GM21367 (cell line): ENCODE results near the gene ASIC5.
"Not testable (repeated sequence)": the region's sequence is repeated elsewhere in the genome, so short reads cannot be mapped to it uniquely, and the experiment has no call there.

Experiments
- ATAC-seq: cut with Tn5 transposase; IDR thresholded peaks from one replicate; pipeline ENCODE4 v1.9.1; 2021; ENCODE audit not compliant: unreplicated experiment

ASIC5 gene, protein sequence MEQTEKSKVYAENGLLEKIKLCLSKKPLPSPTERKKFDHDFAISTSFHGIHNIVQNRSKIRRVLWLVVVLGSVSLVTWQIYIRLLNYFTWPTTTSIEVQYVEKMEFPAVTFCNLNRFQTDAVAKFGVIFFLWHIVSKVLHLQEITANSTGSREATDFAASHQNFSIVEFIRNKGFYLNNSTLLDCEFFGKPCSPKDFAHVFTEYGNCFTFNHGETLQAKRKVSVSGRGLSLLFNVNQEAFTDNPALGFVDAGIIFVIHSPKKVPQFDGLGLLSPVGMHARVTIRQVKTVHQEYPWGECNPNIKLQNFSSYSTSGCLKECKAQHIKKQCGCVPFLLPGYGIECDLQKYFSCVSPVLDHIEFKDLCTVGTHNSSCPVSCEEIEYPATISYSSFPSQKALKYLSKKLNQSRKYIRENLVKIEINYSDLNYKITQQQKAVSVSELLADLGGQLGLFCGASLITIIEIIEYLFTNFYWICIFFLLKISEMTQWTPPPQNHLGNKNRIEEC

DNA sequence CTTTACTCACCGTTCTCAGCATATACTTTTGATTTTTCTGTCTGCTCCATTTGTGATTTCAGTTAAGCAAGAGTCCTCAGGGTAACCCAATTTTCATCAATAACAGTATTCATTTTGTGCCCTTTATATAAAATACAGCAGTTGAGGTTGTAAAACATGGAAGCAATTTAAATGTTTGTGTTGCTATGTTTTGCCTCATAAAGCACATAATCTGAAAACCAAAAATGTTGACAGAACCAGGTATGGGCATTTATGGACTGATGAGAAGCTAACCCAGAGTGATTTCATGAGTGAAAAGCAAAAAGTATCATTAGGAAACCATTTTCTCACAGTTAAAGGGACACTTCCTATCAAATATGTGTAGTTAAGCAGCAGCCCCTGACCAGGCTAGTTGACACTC, at the start of gene ASIC5:
TSS of gene ASIC5 (minus strand) at position 101 of the 400 bp plus-strand sequence. CDS start at position 50, 51 bp downstream.
- no peak for ATAC-seq

DNA sequence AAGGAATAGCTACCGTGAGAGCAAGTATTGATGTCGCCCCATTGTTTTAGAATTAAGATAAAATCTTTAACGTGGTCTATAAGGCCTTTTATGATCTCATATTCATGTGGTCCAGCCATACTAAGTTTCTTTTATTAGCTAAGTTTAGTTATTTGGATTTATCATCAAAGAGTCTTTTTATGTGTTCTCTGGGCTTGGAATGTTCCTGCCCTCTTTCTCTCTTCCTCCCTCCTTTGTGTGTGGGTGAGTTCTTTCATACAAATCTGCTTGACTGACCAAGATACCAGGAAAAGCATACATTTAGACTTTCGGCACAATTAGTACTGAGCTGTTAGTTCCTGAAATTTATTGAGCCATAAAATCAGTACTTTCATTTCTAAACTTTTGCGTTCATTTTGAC, 48.7 kb upstream of the ASIC5 start:
- ATAC-seq, result no peak

DNA sequence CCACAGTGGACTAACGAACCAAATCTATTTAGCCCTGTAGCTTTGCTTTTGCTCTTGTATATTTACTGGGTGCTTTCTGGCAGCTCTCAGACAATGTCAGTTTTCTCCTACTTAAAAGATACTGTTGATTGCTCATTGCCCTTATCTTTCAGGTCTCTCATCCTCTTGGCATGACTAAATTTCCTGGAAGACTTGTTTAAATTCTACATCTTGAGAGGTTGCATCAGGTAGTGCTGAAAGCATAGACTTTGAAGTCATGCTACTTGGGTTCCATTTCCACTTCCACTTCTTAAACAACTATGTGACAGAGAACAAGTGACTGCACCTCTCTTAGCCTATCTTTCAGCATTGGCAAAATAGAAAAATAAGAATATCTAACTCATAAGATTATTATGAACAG, 45.8 kb upstream of the ASIC5 start:
- ATAC-seq, result no peak

DNA sequence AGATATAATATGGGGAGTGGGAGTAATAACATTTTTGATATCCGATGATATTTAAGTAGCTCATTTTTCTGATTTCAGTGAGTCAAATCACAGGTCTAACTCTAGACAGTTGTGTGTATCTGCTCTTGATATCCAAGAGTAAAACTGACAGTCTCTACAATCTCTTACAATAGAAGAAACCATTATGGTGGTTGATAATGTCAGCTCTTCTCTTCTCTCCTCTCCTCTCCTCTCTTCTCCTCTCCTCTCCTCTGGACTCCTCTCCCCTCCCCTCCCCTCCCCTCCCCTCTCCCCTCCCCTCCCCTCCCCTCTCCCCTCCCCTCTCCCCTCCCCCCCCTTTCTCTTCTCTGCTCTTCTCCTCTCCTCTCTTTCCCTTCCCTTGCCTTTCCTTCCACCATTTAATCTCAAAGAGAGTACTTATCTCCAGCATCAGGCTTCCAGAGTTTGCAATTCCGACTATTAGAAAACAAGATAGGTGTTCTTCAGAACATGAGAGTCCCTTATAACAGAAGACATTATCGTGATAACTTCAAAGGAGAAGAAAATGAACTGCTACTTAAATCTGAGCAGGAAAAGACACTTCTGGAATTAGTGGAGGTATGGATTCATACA, 43.6 kb upstream of the ASIC5 start:
- no peak for ATAC-seq

DNA sequence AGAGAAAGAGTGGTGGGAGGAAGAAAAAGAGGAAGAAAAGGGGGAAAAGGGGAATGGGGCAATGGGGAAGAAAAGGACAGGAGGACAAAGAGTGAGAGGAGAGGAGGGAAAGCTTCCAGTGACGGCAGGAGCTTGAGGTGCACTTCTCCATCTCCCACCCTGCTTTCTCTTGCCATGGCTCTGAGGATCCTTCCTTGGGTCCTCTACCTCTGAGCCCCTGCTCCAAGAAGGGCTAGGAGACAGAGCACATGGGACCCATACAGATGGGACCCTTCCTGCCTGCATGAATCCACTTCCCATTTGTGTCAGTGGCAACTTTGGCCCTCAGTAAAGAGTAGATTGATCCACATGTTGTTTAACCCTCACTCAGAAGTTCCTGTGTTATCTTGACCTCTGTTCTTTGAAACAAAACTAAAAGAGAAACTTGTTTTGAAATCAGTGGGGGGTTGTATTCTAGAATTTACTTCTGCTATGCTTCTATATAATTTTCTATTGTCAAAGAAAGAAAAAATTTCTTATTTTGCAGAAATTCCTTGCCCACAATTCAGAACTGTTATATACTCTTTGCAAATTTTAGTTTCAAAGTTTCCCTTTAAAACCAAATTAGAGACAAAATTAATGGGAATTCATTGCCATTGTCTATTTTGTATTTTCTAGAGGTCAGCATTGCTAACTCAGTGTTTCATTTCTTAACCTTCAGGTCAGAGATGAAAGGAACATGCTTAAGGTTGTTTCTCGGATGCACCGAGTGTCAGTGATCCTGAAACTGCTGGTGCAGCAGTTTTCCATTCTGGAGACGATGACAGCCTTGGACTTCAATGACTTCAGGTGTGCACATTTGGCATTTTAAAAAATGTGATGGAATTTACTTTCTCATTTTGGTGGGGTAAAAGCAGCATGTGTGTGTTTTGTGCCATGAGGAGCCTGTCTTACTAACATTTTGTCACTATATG, 42.4 kb upstream of the ASIC5 start:
- ATAC-seq, result no peak

DNA sequence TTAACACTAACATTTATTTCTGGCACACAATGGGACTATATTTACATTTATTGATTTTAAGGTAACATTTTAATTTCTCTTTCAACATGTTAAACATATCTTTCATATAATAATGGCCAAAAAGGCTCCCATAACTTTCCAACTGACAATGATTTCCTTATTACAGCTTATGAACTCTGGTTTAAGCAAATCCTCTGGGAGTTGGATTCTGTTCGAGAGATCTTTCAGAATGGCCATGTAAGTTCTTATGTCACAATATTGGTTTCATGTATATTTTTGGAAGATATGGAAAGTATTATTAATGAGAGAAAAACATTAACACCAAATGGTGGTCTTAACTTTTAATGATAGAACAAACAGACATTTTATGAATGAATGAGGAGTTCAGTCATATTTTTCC, 41.5 kb upstream of the ASIC5 start:
- no peak for ATAC-seq

DNA sequence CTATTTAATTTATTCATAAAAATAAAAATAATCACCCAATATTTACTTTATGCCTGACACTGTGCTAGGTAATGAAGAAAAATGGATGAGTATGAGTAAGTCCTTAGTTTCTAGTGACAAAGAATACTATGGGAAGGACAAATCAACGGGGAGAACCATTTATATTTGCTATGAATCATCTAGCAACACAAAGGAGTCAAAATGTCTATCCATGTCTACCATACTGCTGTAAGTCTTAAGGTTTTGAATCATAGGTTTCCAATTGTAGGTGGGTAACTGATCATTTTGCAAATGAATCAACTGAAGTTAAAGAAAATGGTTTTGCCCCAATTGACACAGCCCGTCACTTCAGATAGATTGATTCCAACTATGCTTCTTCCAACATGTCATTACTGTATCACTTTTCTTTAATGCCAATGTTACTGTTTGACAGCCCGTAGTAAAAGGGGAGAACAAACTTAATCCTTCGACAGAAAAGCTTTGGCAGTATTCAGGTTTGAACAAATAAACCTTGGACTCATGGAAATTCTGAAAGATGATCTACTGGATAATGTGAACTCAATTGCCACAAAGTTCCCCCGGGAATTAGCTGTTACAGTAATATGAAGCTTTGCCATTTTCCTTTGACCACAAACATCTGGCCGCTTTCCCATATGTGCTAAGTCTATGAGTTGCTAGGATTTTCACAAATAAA, 40.6 kb upstream of the ASIC5 start:
- no peak for ATAC-seq

DNA sequence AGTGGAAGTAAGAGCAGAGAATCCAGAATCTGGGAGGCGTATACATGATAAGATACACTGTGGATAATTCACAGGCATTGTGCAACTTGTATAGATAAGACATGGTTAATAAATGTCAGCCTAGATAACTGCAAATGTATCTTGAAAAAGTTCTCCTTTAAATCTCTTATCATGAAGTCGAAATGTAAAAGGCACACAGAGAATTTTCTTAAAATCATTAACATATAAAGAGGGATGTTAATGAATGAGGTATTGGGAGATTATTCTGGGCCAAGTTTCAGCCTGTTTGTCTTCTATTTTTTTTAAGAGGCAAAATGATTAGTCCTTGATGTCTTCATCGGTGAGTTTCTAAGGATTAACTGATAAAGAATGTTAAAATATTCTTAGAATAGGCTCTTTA, 38.3 kb upstream of the ASIC5 start:
- ATAC-seq, result no peak

DNA sequence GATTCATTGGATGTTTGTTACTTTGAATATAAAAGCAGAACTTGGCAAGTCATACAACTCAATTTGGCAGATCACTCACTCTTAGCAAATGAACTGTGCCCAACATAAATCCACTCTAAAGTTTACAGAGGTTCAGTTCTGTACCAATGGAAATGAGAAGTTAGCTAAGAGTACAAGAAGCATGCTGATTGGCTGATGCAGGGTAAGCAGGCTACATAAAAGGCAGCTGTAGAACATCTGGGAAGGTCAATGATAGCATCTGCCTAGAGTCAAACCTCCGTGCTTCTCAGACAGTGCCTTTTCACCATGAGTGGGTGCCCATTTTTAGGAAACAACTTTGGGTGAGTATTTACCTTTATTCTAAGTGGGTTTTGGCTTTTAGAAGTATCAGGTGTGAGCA, 37.4 kb upstream of the ASIC5 start, which contains the start of gene TDO2:
TSS of gene TDO2 (plus strand) at position 244 of the 400 bp plus-strand sequence. CDS start at position 307, 63 bp downstream.
- ATAC-seq, result no peak

DNA sequence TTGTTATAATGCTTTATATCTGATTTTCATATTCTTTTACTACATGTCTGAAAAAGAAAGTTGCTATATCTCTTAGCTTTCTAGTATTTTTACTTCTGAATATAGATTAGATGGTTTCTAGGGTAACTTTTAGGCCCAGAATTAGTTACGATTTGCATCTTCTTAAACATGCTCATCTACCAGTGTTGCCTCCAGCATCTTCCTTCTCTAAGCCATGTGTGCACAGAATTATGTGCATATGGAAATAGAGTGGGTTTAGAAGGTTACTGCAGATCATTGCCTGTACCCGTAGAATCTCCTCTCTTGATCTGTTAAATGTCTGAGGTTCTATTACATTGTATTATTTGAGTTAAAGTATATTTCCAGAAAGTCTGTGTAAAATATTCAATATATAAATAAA, 34.9 kb upstream of the ASIC5 start:
- no peak for ATAC-seq

DNA sequence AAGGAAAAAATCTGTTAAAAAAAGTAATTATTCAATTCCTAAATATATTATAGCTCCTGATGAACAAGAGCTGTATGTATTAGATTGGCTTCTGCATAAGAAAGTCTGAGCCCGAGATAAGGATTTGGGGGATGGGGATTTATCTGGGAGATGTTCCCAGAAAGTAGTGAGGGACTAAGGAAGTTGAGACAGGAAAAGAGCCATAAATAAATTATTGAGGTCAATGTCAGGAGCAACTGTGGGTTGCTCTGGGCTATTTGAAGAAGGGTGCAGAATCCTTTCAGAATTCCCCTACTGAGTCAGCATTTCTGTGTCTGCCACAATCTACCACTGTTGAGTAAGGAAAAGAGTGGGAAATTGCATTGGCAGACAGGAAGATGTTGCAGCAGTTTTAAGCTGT, 34.3 kb upstream of the ASIC5 start:
- ATAC-seq, result no peak

DNA sequence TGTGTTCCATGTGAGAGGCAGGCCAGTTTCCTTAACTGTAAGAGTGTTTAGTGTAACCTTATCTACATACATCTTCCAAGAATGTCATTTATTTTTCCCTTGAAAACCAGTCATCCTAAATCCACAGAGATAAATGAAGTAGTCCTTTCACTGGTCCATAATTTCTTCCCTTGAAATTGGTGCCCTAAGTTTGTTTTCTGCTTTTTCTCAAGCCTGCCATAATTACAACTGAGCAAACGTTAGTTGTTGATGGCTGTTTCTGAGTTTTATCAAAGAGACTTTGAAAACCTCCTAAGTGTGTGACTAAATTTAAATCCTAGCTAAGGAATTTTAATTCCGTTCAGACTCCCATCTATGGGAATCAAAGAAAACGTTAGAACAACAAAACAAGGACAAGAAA, 33.8 kb upstream of the ASIC5 start:
- ATAC-seq, result no peak

DNA sequence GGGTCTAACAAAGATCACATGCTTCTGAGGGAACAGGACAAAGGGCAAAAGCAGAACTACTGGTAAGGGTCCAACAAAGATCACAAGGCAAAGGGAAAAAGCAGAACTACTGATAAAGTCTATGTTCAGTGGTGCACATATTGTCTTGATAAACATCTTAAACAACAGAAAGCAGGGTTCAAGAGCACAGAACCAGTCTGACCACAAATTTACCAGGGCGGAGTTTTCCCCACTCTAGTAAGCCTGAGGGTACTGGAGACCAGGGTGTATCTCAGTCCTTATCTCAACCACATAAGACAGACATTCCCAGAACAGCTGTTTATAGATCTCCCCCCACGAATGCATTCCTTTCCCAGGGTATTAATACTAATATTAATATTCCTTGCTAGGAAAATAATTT, 32.3 kb upstream of the ASIC5 start:
- ATAC-seq, result not testable (repeated sequence)

DNA sequence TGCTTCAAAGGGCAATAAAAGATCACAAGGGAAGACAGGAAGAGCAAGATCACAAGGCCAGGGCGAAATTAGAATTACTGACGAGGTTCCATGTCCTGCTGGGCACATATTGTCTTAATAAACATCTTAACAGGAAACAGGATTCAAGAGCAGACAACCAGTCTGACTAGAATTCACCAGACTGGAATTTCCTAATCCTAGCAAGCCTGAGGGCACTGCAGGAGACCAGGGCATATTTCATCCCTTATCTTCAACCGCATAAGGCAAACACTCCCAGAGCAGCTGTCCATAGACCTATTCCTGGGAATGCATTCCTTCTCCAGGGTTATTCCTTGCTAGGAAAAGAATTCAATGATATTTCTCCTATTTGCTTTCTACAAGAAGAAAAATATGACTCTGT, 25.0 kb upstream of the ASIC5 start:
- no peak for ATAC-seq

DNA sequence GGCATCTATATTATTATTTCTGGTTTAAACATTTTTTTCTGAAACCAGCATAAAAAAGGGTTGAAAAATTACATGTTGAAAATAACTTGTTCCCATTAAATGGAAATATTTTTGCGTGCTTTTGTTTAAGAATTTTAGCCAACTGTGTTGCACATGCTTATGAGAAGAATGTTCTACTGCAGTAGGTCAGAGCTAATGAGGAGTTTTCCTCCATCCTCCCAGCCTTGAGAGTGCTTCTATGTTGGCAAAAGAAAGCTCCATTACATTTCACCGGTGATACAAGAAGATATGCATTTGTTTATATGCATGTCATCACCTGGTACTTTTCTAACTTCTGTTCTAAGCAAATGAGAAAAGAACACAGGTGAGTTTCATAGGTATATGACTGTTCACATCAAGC, 23.9 kb upstream of the ASIC5 start:
- no peak for ATAC-seq

DNA sequence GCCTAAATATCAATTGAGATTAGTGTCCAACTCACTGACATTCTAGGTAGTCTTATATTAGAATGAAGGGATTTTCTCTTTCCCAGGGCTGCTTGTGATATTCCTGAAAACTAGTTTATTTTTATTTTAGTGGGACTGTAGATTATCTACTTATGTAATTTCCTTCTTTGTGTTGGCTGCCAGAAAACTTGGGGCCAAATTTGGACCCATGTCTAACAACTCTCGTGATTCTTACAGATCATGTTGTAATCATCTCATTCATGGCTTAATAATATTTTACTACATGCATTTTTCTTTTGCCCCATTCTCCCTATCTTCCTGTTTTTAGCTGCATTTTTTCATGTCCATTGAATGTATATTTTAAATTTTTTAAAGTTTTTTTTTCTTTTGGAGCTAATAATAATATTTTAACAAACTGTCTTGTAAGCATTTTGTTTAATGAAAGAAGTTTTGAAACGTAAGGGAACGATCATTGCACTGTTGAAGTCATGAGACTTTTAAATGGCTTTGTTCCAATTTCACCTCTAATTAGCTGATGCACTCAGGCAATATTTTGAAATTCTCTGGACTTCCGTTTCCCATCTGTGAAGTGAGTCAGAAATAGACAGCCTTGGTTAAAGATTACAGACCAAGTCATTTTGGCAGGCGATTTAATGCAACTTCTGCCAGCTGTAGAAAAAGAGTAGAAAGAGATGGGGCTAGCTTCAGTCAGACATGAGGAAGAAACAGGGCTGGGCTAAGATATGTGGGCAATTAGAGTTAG, 23.1 kb upstream of the ASIC5 start:
- peak; percentile 60 for ATAC-seq

DNA sequence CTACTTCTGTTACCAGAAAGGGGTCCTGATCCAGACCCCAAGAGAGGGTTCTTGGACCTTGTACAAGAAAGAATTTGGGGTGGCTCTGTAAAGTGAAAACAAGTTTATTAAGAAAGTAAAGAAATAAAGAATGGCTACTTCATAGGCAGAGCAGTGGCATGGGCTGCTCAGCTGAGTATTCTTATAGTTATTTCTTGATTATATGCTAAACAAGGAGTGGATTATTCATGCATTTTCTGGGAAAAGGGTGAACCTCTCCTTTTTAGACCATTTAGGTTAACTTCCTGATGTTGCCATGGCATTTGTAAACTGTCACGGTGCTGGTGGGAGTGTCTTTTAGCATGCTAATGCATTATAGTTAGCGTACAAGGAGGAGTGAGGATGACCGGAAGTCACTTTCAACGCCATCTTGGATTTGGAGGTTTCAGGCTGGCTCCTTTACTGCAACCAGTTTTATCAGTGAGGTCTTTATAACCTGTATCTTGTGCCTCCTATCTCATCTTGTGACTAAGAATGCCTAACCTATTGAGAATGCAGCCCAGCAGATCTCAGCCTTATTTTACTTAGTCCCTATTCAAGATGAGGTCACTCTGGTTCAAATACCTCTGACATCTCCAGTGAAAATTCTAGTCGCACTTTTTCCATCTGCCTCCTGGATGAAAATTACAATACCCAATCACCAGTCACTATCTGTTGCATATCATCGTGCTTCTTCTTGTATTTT, 21.9 kb upstream of the ASIC5 start:
- ATAC-seq, result no peak

DNA sequence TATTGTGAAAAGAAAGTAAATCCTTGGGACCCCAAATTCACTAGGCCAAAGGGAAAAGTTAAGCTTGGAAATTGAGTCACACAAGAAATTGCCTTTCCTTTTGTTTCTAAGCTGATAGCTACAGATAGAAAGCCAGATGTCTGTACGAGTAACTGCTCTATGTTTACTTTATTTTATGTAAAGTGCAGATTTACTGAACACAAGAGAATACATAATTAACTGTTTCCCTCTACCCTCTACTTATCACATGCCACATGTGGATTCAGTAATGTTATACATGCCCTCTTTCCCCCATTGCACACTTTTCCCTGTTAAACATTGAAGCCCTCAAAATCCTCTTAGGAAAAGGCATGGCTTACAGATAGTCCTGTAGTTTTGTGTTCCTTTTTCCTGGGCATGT, 21.0 kb upstream of the ASIC5 start:
- no peak for ATAC-seq

DNA sequence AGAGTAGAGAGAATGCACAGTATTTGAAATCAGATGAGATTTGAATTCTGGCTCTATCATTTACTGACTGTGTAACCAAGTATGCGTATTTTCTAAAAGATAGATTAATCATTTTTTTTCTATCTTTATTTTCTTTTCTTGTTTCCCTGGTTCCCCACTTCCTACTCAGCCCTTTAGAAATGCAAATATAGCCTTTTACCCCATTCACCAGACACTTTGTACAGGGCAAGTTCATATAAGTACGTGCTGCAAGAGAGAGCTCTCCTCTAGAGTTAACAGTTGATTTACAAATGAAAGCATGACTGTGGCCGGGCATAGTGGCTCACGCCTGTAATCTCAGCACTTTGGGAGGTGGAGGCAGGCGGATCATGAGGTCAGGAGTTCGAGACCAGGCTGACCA, 19.6 kb upstream of the ASIC5 start:
- no peak for ATAC-seq
